GM12872 (cell line): Measurements from ENCODE around the gene BRCA1.

Experiments
- TF ChIP-seq, protein P1 (sequence below): IDR thresholded peaks from 3 replicates; pipeline ENCODE4 v1.5.1; 2011; ENCODE audit warnings: low read depth, mild to moderate bottlenecking, low read length, moderate library complexity; ENCODE audit not compliant: insufficient read depth

BRCA1 gene

DNA sequence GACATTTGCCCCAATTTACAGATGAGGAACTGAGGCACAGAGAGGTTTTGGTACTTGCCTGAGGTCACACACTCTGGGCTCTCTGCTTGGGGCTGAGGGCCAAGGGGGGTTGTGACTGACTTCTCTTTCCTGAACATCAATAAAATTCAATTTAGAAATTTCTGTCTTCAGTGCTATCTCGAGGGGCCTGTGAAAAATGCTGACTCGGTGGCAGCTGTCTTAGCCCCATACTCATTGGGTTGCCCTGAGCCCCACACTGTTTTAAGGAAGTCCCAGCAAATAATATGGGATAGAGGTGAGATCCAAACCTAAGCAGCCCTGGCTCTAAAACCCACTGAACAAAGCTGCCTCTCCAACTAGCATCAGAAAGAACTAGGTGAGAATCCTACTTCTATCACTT, 7.0 kb upstream of the BRCA1 start:
- TF ChIP-seq, protein P1, sequence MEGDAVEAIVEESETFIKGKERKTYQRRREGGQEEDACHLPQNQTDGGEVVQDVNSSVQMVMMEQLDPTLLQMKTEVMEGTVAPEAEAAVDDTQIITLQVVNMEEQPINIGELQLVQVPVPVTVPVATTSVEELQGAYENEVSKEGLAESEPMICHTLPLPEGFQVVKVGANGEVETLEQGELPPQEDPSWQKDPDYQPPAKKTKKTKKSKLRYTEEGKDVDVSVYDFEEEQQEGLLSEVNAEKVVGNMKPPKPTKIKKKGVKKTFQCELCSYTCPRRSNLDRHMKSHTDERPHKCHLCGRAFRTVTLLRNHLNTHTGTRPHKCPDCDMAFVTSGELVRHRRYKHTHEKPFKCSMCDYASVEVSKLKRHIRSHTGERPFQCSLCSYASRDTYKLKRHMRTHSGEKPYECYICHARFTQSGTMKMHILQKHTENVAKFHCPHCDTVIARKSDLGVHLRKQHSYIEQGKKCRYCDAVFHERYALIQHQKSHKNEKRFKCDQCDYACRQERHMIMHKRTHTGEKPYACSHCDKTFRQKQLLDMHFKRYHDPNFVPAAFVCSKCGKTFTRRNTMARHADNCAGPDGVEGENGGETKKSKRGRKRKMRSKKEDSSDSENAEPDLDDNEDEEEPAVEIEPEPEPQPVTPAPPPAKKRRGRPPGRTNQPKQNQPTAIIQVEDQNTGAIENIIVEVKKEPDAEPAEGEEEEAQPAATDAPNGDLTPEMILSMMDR, result no peak

DNA sequence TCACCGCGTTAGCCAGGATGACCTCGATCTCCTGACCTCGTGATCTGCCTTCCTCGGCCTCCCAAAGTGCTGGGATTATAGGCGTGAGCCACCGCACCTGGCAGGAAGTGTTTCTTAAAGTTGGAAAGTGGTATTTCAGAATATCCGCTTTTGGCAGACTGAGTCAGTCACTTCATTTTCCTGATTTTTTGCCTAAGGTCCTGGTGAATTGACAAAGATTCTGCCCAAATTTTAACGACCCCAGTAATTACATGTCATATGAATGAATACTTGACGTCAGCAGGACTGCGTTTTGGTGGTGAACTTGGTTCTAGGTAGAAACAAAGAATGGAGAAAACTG, 4.5 kb upstream of the BRCA1 start:
- TF ChIP-seq, protein P1, result no peak

DNA sequence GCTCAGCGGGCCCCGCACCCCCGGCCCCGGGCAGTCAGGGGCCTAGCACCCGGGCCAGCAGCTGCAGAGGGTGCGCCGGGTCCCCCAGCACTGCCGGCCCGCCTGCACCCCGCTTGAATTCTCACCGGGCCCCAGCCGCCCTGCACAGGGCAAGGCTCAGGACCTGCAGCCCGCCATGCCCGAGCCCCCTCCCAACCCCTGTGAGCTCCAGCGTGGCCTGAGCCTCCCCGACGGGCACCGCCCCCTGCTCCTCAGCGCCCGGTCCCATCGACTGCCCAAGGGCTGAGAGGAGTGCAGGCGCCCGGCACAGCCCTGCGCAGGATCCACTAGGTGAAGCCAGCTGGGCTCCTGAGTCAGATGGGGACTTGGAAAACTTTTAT, 1.7 kb upstream of the BRCA1 start:
- TF ChIP-seq, protein P1, result no peak

DNA sequence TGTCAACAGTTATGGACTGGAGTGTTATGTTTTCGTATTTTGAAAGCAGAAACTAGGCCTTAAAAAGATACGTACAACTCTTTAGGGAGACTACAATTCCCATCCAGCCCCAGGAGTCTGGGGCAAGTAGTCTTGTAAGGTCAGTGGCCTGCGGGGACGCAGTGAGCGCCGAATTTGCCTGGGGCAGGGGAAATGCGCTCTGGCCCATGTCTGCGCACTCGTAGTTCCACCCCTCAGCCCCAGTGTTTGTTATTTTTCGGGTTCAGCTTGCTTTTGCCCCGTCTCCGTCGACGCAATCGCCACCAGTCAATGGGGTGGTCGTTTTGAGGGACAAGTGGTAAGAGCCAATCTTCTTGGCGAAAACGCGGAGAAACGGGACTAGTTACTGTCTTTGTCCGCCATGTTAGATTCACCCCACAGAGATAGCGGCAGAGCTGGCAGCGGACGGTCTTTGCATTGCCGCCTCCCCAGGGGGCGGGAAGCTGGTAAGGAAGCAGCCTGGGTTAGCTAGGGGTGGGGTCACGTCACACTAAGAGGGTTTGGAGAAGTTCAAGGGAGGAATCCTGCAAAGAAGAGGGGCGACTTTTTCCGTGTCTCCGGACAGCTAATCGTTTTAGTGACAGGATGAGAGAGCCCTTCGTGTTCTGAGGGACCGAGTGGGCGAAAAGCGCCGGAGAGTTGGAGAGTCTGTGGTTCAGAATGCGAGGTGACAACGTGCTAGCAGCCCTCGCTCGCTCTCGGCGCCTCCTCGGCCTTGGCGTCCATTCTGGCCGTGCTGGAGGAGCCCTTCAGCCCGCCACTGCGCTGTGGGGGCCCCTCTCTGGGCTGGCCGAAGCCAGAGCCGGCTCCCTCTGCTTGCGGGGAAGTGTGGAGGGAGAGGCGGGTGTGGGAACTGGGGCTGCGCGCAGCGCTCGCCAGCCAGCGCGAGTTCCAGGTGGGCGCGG, 1.1 kb upstream of the BRCA1 start:
- TF ChIP-seq, protein P1, result no peak

DNA sequence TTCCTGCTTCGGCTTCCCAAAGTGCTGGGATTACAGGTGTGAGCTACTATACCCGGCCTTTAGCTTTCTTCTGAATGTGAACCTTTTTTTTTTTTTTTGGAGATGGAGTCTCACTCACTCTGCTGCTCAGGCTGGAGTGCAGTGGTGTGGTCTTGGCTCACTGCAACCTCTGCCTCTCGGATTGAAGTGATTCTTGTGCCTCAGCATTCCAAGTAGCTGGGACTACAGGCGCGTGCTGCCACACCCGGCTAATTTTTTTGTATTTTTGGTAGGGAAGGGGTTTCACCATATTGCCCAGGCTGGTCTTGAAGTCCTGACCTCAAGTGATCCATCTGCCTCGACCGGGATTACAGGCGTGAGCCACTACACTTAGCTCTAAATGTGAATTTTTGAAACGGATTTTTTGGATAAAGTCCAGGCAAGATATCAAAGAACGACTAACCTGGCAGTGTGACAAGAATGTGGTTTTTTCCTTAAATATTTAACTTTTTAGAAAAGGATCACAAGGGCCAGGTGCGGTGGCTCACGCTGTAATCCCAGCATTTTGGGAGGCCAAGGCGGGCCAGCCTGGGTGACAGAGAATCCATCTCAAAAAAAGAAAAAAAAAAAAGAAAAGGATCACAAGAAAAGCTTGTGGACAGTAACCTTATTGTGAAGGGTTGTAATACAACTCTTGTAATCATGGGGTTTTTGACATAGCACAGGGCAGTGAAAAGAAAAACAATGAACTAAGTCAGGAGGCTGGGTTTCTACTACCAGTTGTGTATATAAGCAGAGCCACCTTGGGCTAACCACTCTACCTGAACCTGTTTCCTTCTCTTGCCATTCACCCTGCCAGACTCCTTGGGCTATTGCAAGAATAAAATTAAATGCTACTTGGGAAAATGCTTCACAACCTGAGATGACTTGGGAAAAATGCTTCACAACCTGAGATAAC, 6.2 kb downstream of the BRCA1 start:
- TF ChIP-seq, protein P1, result no peak

DNA sequence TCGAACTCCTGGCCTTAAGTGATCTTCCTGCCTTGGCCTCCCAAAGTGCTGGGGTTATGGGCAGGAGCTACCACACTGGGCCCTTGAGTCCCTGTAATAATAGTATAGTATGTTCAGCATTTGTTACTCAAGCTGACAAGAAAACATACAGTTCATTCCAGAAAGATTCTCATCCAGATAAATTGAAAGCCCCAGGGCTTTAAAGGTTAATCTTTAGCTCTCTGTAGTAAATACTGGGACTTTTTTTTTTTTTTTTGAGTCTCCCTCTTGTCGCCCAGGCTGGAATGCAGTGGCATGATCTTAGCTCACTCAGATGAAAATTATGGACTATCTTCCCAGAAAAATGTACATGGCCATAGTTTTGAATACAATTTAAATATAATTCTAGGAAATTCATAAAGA, 11.0 kb downstream of the BRCA1 start:
- TF ChIP-seq, protein P1, result no peak

DNA sequence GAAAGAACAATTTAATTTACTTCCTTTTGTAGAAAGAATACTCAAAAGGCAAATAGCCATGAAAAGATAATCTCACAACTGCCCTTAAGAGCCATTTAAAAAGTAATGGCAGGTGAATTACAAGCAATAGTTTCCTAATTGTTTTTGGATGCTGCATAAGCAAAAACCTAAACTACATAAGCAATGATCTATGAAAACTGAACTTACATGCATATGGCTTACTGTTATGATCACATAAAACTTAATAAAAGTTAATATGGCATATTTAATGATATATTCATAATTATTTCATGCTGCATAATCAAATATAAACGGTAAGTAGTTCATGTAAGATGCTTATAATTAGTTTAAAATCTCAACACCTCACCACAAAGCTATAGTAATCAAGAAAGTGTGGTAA, 18.6 kb downstream of the BRCA1 start:
- TF ChIP-seq, protein P1, result no peak
